Thoracic aorta (tissue), 2 donors: ENCODE results near the gene ACAP1. TPM values are rescaled to one million over a fixed set of nuclear protein-coding genes. Genes with fewer than 3 reads are reported as not detected.

Experiments used
- ATAC-seq: fragments of 150-250 bp; one replicate; pipeline ENCODE4 v1.8.0; 2017; ENCODE audit warnings: low read depth; ENCODE audit not compliant: insufficient number of reproducible peaks, low FRiP score
- DNase-seq: peaks from one replicate; pipeline ENCODE4 v3.0.0-alpha.2; 2020; ENCODE audit warnings: low spot score
- H3K27ac ChIP-seq, 2 donors: fragments of 200-600 bp; sonication (generic); 1 replicate in 1 of 2; 2 replicates in 1 of 2; pipeline ENCODE4 v1.5.1; 2016; ENCODE audit warnings: mild to moderate bottlenecking in 2 of 2, moderate library complexity in 2 of 2
- H3K27me3 ChIP-seq: fragments of 200-600 bp; sonication (generic); replicated peaks from 2 replicates; pipeline ENCODE4 v1.6.0; 2016; ENCODE audit warnings: mild to moderate bottlenecking; ENCODE audit not compliant: insufficient read depth
- H3K36me3 ChIP-seq: fragments of 200-600 bp; sonication (generic); one replicate; pipeline ENCODE4 v1.5.1; 2016
- H3K4me1 ChIP-seq, 2 donors: fragments of 200-600 bp; sonication (generic); 1 replicate in 1 of 2; 2 replicates in 1 of 2; pipeline versions ENCODE4 v1.5.1 to v1.6.0; 2016; ENCODE audit warnings: low read depth in 2 of 2, mild to moderate bottlenecking in 1 of 2; ENCODE audit not compliant: control insufficient read depth in 1 of 2
- H3K4me3 ChIP-seq: fragments of 200-600 bp; sonication (generic); 2 replicates; pipeline ENCODE4 v1.5.1; 2016; ENCODE audit warnings: mild to moderate bottlenecking
- H3K9me3 ChIP-seq: fragments of 200-600 bp; sonication (generic); 2 replicates; pipeline ENCODE4 v1.5.1; 2016
- CTCF ChIP-seq: fragments of 200-600 bp; sonication (generic); IDR thresholded peaks from one replicate; pipeline ENCODE4 v1.5.1; 2019; ENCODE audit warnings: antibody characterized with exemption
- total RNA-seq, 2 donors: library from RNA; depleted of rRNA; stranded (reverse); fragments of >200 nt; gene quantifications; one replicate each; pipeline versions ENCODE4 v1.1.0 to v1.2.3, GENCODE V29; 2016

Gene ACAP1
- total RNA-seq, 2 donors from 2014 or later, result 6.8 to 9.9 TPM

- DNase-seq (no peak), ATAC-seq (no peak)
- Histone ChIP-seq H3K27ac (peak overlapping the region; percentile 90 to 98), H3K4me3 (peak overlapping the region; percentile 99), H3K9me3 (no peaks in the 10 kb centered on the region), H3K4me1 (peaks cover 20 to 34% of the 10 kb centered on the region in 2 donors), H3K36me3 (peaks cover 61% of the 10 kb centered on the region), H3K27me3 (no peaks in the 10 kb centered on the region)
- TF ChIP-seq CTCF, result no peak
Observed at GRCh38 chr17:7315570-7316235, 20.6 kb upstream of the ACAP1 start.

- ATAC-seq (no peak), DNase-seq (no peak)
- Histone ChIP-seq H3K27me3 (no peaks in the 10 kb centered on the region), H3K4me3 (no peak overlapping the region), H3K4me1 (peaks cover 20 to 30% of the 10 kb centered on the region in 2 donors), H3K9me3 (no peaks in the 10 kb centered on the region), H3K27ac (no peak overlapping the region), H3K36me3 (peaks cover 63% of the 10 kb centered on the region)
- no peak for TF ChIP-seq CTCF
Observed at GRCh38 chr17:7317161-7317803, 19.0 kb upstream of the ACAP1 start.

- peaks cover 20 to 21% of the 10 kb centered on the region in 2 donors for H3K4me1 ChIP-seq
- ATAC-seq (no peak), DNase-seq (no peak)
- no peak overlapping the region for H3K4me3 ChIP-seq
- H3K36me3 ChIP-seq, result peaks cover 63% of the 10 kb centered on the region
- H3K27ac ChIP-seq, result no peak overlapping the region
- H3K27me3 ChIP-seq, result no peaks in the 10 kb centered on the region
- TF ChIP-seq CTCF, result no peak
- H3K9me3 ChIP-seq, result no peaks in the 10 kb centered on the region
Observed at GRCh38 chr17:7318121-7318860, 18.0 kb upstream of the ACAP1 start.

GRCh38 chr17:7321466-7321865, 14.9 kb upstream of the ACAP1 start:
- no peak for TF ChIP-seq CTCF
- DNase-seq, result no peak
- ATAC-seq, result no peak
- Histone ChIP-seq H3K4me3 (no peak overlapping the region), H3K4me1 (no peaks in the 10 kb centered on the region), H3K36me3 (peaks cover 71% of the 10 kb centered on the region), H3K27ac (no peak overlapping the region), H3K9me3 (no peaks in the 10 kb centered on the region), H3K27me3 (no peaks in the 10 kb centered on the region)

- Histone ChIP-seq H3K9me3 (no peaks in the 10 kb centered on the region), H3K27ac (no peak overlapping the region), H3K27me3 (no peaks in the 10 kb centered on the region), H3K4me3 (no peak overlapping the region), H3K4me1 (peaks cover 0 to under 1% of the 10 kb centered on the region in 2 donors), H3K36me3 (peaks cover 64% of the 10 kb centered on the region)
- TF ChIP-seq CTCF, result no peak
- ATAC-seq, result no peak
- no peak for DNase-seq
Observed at GRCh38 chr17:7322520-7323194, 13.7 kb upstream of the ACAP1 start.
